ENCODE data around the gene PPP2R5E. TPM values are rescaled to one million over a fixed set of nuclear protein-coding genes. Genes with fewer than 3 reads are reported as not detected.

PPP2R5E gene
- total and polyA plus RNA-seq, 9 of the 15 experiments (the other 6 are each of a cell fraction or from before 2014, with no cell fraction given): 4.2 to 30.3 (median 11.0) TPM

GRCh38 chr14:63342371-63342770, 200.8 kb downstream of the PPP2R5E start:
- Histone ChIP-seq H3K4me1 (replicated peaks in 1 of 2; ENCODE audit: control insufficient read depth in 2 of 2, insufficient read depth in 2 of 2, low read length in 2 of 2) (no peaks in the 10 kb centered on the region), H3K79me2 (ENCODE audit: control insufficient read depth, insufficient read depth, low read length) (no peaks in the 10 kb centered on the region), H3K4me2 (ENCODE audit: insufficient read depth, low read length) (no peak overlapping the region), H3K4me3 (no peak overlapping the region), H3K27ac (ENCODE audit: extremely low read depth, low read depth, low read length) (no peak overlapping the region), H2AFZ (ENCODE audit: low read depth, low read length) (no peak overlapping the region), H3K9me3 (replicated peaks; ENCODE audit: control insufficient read depth, insufficient read depth, low read depth, low read length) (no peaks in the 10 kb centered on the region), H3K36me3 (ENCODE audit: control insufficient read depth, insufficient read depth, low read length) (no peaks in the 10 kb centered on the region), H4K20me1 (replicated peaks; ENCODE audit: control insufficient read depth, insufficient read depth, low read length) (no peaks in the 10 kb centered on the region), H3K9me1 (ENCODE audit: control insufficient read depth, insufficient read depth, low read length) (no peaks in the 10 kb centered on the region), H3K27me3 (ENCODE audit: control insufficient read depth in 2 of 2, insufficient read depth in 2 of 2, low read length in 2 of 2) (no peaks in the 10 kb centered on the region; a peak in 2 of 5 replicates), H3K9ac (ENCODE audit: insufficient read depth in 1 of 2, low read depth in 2 of 2, low read length in 2 of 2) (no peak overlapping the region)
- ChIA-PET CTCF (ENCODE audit: low intra/inter-chr PET ratio) (no interaction called here), POLR2A (no interaction called here)
- 2% methylated on average over 7 of the region's 7 CpGs for WGBS (ENCODE audit: insufficient coverage, low coverage, missing lambda C conversion rate)
- intact Hi-C loops (cut with micrococcal nuclease): no loop called here
- in situ Hi-C loops (cut with MboI): no loop called here
- no TSS peak for BruUV-seq (replicated peaks)
- ATAC-seq: no peak
- no peak for FAIRE-seq
- DNase-seq (ENCODE audit: extremely low read depth in 1 of 4, low spot score in 3 of 4): no peak
- TF ChIP-seq ZNF717 (CRISPR knock-in tag; IDR thresholded peaks at IDR 0.05) (no peak), ZFP1 (CRISPR knock-in tag; IDR thresholded peaks at IDR 0.05) (no peak), ZNF449 (CRISPR knock-in tag; IDR thresholded peaks at IDR 0.05) (no peak), RUNX1 (IDR thresholded peaks at IDR 0.05; ENCODE audit: low read depth) (no peak), KLF6 (CRISPR knock-in tag; IDR thresholded peaks at IDR 0.05; ENCODE audit: borderline replicate concordance) (no peak), ZNF3 (CRISPR knock-in tag; IDR thresholded peaks at IDR 0.05) (no peak), FOXJ3 (CRISPR knock-in tag; IDR thresholded peaks at IDR 0.05) (no peak), SREBF1 (IDR thresholded peaks at IDR 0.05; ENCODE audit: borderline replicate concordance, low read depth, low read length) (no peak), TSHZ1 (CRISPR knock-in tag; IDR thresholded peaks at IDR 0.05) (no peak), CREB3L1 (IDR thresholded peaks at IDR 0.05; ENCODE audit: borderline replicate concordance, low read depth) (no peak)
